K562 (cell line): ENCODE results near the gene OR56B1.

Experiments
- ASH1L ChIP-seq: fragments of 450-650 bp; IDR thresholded peaks from 2 replicates; pipeline ENCODE4 v1.6.1; 2018; ENCODE audit warnings: borderline replicate concordance, mild to moderate bottlenecking, low read depth; ENCODE audit not compliant: partially characterized antibody
- CTCF ChIP-seq, 3 experiments: IDR thresholded peaks in 2 of 3; conservative IDR thresholded peaks in 1 of 3; 2 replicates each; pipeline ENCODE4 v1.5.1; 2011 to 2012; ENCODE audit warnings: low read length in 3 of 3, mild to moderate bottlenecking in 3 of 3, control low read depth in 2 of 3, improper control_type of control experiment in 1 of 3, inconsistent platforms in 1 of 3, low read depth in 1 of 3, mixed read lengths in 1 of 3, moderate library complexity in 1 of 3; ENCODE audit not compliant: insufficient read depth in 2 of 3
- FOXJ3 ChIP-seq: sonication (generic); formaldehyde crosslinking; IDR thresholded peaks from 2 replicates; pipeline ENCODE4 v1.4.0; 2020; ENCODE audit warnings: mild to moderate bottlenecking, missing genetic modification reagents
- GATA2 ChIP-seq: sonication (generic); formaldehyde crosslinking; IDR thresholded peaks from 2 replicates; pipeline ENCODE4 v1.4.0; 2020; ENCODE audit warnings: mild to moderate bottlenecking, missing genetic modification reagents
- HCFC1 ChIP-seq: IDR thresholded peaks from 2 replicates; pipeline ENCODE4 v1.6.1; 2012; ENCODE audit warnings: low read depth, low read length, improper control_type of control experiment
- HDAC2 ChIP-seq: fragments of 450-650 bp; IDR thresholded peaks from 2 replicates; pipeline ENCODE4 v1.6.1; 2016; ENCODE audit warnings: mild to moderate bottlenecking
- HLTF ChIP-seq: fragments of 450-650 bp; IDR thresholded peaks from 2 replicates; pipeline ENCODE4 v1.6.1; 2016
- NR2C2 ChIP-seq, 2 experiments: fragments of 200-800 bp in 1 of 2; sonication (Bioruptor generic) in 1 of 2; sonication (generic) in 1 of 2; formaldehyde crosslinking in 1 of 2; IDR thresholded peaks; 2 replicates each; pipeline versions ENCODE4 v1.6.1 to v1.8.0; 2016 to 2022; ENCODE audit warnings: mild to moderate bottlenecking in 1 of 2, missing compliant biosample characterization in 1 of 2, missing genetic modification characterization in 1 of 2, missing genetic modification reagents in 1 of 2
- VEZF1 ChIP-seq: fragments of 200-800 bp; sonication (Bioruptor generic); IDR thresholded peaks from 2 replicates; pipeline ENCODE4 v1.6.1; 2017; ENCODE audit warnings: missing genetic modification characterization, missing compliant biosample characterization
- ZNF41 ChIP-seq: fragments of 250-450 bp; sonication (Bioruptor Pico); conservative IDR thresholded peaks from 2 replicates; pipeline ENCODE4 v1.4.0; 2020; ENCODE audit warnings: mild to moderate bottlenecking

- TF ChIP-seq HDAC2: no peak
- no peak for TF ChIP-seq HCFC1
- TF ChIP-seq NR2C2 (CRISPR knock-in tag; IDR thresholded peaks at IDR 0.05): no peak
- no peak for TF ChIP-seq NR2C2 (tag; IDR thresholded peaks at IDR 0.05)
- TF ChIP-seq CTCF (IDR thresholded peaks at IDR 0.05 in 2 of 3, conservative IDR thresholded peaks at IDR 0.05 in 1 of 3; ENCODE audit: insufficient read depth in 2 of 3, low read depth in 1 of 3, low read length in 3 of 3): no peak
- TF ChIP-seq FOXJ3: no peak
- no peak for TF ChIP-seq ASH1L
- no peak for TF ChIP-seq HLTF
- TF ChIP-seq GATA2 (CRISPR knock-in tag): no peak
- TF ChIP-seq ZNF41 (CRISPR knock-in tag): no peak
- TF ChIP-seq VEZF1 (CRISPR knock-in tag): no peak
Measured at GRCh38 chr11:5722622-5723021, 13.6 kb upstream of the OR56B1 start.
